GM18870 (cell line): ENCODE results near the gene SYCP2L.
"Not testable (repeated sequence)": the region's sequence is repeated elsewhere in the genome, so short reads cannot be mapped to it uniquely, and the experiment has no call there.

Experiments used
- ATAC-seq: cut with Tn5 transposase; IDR thresholded peaks from one replicate; pipeline ENCODE4 v1.9.1; 2021; ENCODE audit warnings: moderate library complexity; ENCODE audit not compliant: unreplicated experiment

Gene SYCP2L

GRCh38 chr6:10951675-10952282 lies 64.9 kb downstream of the SYCP2L start:
- ATAC-seq: no peak

GRCh38 chr6:10954590-10955010 lies 67.7 kb downstream of the SYCP2L start:
- ATAC-seq: peak; percentile 61

- ATAC-seq: no peak
Observed at GRCh38 chr6:10956776-10957175, 69.9 kb downstream of the SYCP2L start.

- ATAC-seq: no peak
Observed at GRCh38 chr6:10957414-10957886, 70.6 kb downstream of the SYCP2L start.

GRCh38 chr6:10960171-10960570 lies 73.3 kb downstream of the SYCP2L start:
- no peak for ATAC-seq

- no peak for ATAC-seq
Observed at GRCh38 chr6:10961837-10962236, 75.0 kb downstream of the SYCP2L start.

GRCh38 chr6:10962673-10963072 lies 75.8 kb downstream of the SYCP2L start:
- no peak for ATAC-seq

GRCh38 chr6:10963113-10963512 lies 76.3 kb downstream of the SYCP2L start:
- no peak for ATAC-seq

- ATAC-seq: peak; percentile 92
Observed at GRCh38 chr6:10964684-10965083, 77.8 kb downstream of the SYCP2L start.

GRCh38 chr6:10968776-10969175 lies 81.9 kb downstream of the SYCP2L start:
- ATAC-seq: no peak

GRCh38 chr6:10970731-10971130 lies 83.9 kb downstream of the SYCP2L start:
- ATAC-seq: no peak

- no peak for ATAC-seq
Observed at GRCh38 chr6:10972196-10972595, 85.3 kb downstream of the SYCP2L start.

GRCh38 chr6:10976571-10976970 lies 89.7 kb downstream of the SYCP2L start:
- ATAC-seq: no peak

- ATAC-seq: no peak
Observed at GRCh38 chr6:10977231-10977968, 90.5 kb downstream of the SYCP2L start.

GRCh38 chr6:10979603-10980002 lies 92.8 kb downstream of the SYCP2L start:
- no peak for ATAC-seq

- no peak for ATAC-seq
Observed at GRCh38 chr6:10981409-10981808, 94.6 kb downstream of the SYCP2L start.

GRCh38 chr6:10984959-10985358 lies 98.1 kb downstream of the SYCP2L start:
- not testable (repeated sequence) for ATAC-seq

GRCh38 chr6:10989587-10989986 lies 102.7 kb downstream of the SYCP2L start:
- ATAC-seq: no peak

- no peak for ATAC-seq
Observed at GRCh38 chr6:10991115-10991514, 104.3 kb downstream of the SYCP2L start.

GRCh38 chr6:10993896-10994295 lies 107.0 kb downstream of the SYCP2L start:
- no peak for ATAC-seq

GRCh38 chr6:10995114-10995707 lies 108.4 kb downstream of the SYCP2L start:
- ATAC-seq: no peak

GRCh38 chr6:10999994-11000393 lies 113.1 kb downstream of the SYCP2L start:
- no peak for ATAC-seq
